Measurements from ENCODE around the gene FBXO39. TPM values are rescaled to one million over a fixed set of nuclear protein-coding genes. Genes with fewer than 3 reads are reported as not detected.

Gene FBXO39
- total RNA-seq, 4 donors from 2014 or later = 0.20 to 0.21 TPM; not detected in 2

DNA sequence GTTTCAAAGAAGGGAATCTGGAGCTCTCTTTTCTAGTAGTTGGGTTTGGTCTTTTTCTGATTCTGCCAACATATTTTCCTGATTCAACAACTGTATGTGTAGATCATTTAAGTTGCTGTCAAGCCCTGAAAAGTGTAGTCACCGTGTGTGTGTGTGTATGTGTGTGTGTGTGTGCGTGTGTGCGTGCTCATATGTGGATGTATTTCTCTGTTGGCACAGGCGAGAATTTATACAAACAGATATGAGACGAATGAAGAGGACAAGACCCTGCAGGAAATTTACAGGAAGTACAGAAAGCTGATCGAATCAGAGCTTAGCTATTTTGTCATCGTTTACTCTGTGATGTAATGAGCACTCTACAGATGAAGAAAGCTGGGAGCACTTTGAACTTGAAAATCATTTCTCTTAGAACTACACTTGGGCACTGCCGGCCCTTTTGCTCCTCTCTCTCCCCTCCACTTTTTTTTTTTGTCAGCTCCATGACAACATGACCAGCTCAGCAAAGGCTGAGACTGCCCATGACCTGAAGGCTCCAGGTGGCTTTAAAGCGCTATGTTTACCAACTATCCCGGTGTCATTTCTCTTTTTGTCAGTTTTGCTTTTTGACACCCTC lies 11.2 kb downstream of the FBXO39 start:
- 61 to 69% methylated on average over 10 of the region's 10 CpGs for WGBS, 2 donors
- DNase-seq (ENCODE audit: low spot score in 2 of 2) = no peak
- no peaks in the 10 kb centered on the region for H3K4me1 ChIP-seq
- no peak for TF ChIP-seq EP300 (IDR thresholded peaks at IDR 0.05)
- TF ChIP-seq POLR2A (IDR thresholded peaks at IDR 0.05) = no peak
- TF ChIP-seq, protein P1, sequence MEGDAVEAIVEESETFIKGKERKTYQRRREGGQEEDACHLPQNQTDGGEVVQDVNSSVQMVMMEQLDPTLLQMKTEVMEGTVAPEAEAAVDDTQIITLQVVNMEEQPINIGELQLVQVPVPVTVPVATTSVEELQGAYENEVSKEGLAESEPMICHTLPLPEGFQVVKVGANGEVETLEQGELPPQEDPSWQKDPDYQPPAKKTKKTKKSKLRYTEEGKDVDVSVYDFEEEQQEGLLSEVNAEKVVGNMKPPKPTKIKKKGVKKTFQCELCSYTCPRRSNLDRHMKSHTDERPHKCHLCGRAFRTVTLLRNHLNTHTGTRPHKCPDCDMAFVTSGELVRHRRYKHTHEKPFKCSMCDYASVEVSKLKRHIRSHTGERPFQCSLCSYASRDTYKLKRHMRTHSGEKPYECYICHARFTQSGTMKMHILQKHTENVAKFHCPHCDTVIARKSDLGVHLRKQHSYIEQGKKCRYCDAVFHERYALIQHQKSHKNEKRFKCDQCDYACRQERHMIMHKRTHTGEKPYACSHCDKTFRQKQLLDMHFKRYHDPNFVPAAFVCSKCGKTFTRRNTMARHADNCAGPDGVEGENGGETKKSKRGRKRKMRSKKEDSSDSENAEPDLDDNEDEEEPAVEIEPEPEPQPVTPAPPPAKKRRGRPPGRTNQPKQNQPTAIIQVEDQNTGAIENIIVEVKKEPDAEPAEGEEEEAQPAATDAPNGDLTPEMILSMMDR (IDR thresholded peaks at IDR 0.05) = no peak
- H3K27me3 ChIP-seq = no peaks in the 10 kb centered on the region
- H3K27ac ChIP-seq = no peak overlapping the region
- H3K9me3 ChIP-seq = peaks cover 0 to 37% (median 3%) of the 10 kb centered on the region in 4 donors
- no peak overlapping the region for H3K4me3 ChIP-seq
- no peaks in the 10 kb centered on the region for H3K36me3 ChIP-seq

DNA sequence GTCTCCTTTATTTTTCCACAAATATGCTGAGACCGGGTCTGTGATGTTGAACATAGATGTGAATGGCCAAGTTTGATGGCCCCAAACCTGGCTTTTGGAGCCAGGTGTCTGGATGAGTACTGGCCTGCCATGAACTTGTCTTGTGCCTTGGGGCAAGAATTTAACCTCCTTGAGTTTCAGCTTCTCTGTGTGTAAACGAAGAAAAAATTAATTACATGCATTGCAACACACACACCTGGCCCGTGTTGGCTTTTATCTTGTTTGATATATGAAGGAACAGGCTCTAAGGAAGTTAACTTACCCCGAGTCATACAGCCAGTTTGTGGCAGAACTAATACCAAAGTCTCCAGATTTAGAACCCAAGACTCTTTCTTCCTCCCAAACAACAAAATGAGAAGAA lies 13.1 kb downstream of the FBXO39 start:
- no peaks in the 10 kb centered on the region for H3K4me1 ChIP-seq
- H3K4me3 ChIP-seq = no peak overlapping the region
- peaks cover 0 to 23% (median 3%) of the 10 kb centered on the region in 4 donors for H3K9me3 ChIP-seq
- H3K27ac ChIP-seq = no peak overlapping the region
- no peak for TF ChIP-seq POLR2A (IDR thresholded peaks at IDR 0.05)
- no peak for DNase-seq (ENCODE audit: low spot score in 2 of 2)
- H3K36me3 ChIP-seq = no peaks in the 10 kb centered on the region
- H3K27me3 ChIP-seq = no peaks in the 10 kb centered on the region
- WGBS, 2 donors = 71 to 76% methylated on average over 4 of the region's 4 CpGs

DNA sequence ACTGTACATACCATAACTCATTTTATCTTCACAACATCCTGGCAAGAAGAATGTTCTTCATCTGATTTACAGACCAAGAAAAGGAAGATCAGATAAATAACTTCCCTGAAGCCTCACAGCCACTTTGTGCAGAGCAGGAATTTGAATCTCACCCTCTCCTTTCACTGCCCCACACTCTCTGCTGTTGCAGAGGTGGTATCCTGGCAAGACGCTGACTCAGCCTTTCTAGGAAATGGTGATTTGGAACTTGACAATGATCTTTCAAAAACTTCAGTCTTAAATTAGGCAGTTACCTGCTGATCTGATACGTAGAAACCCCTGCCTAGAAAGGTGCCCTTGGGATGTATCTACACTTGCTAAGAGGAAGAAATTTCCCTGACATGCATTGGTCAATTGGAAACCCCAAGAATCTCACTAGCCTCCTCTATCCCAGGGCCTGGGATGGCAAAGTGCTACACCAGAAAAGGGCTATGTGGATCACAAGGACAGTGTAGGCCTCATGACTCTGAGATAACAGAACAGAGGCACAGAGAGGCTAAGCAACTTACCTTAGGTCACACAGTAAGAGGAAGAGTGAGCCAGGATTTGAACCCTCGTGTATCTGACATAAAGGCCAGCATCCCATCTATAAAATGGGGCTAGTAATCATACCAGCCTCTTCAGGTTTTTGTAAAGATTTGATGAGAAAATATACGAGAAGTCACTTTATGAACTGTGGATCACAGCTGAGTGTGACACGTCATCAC lies 17.9 kb downstream of the FBXO39 start:
- no peak for DNase-seq (ENCODE audit: low spot score in 2 of 2)
- H3K36me3 ChIP-seq = no peaks in the 10 kb centered on the region
- no peaks in the 10 kb centered on the region for H3K9me3 ChIP-seq
- no peak overlapping the region for H3K4me3 ChIP-seq
- 74 to 77% methylated on average over 5 of the region's 5 CpGs for WGBS, 2 donors
- no peaks in the 10 kb centered on the region for H3K27me3 ChIP-seq
- H3K27ac ChIP-seq = no peak overlapping the region
- no peak for TF ChIP-seq POLR2A (IDR thresholded peaks at IDR 0.05)
- TF ChIP-seq EP300 (IDR thresholded peaks at IDR 0.05) = no peak
- TF ChIP-seq, protein P1 (IDR thresholded peaks at IDR 0.05) = no peak
- no peaks in the 10 kb centered on the region for H3K4me1 ChIP-seq

DNA sequence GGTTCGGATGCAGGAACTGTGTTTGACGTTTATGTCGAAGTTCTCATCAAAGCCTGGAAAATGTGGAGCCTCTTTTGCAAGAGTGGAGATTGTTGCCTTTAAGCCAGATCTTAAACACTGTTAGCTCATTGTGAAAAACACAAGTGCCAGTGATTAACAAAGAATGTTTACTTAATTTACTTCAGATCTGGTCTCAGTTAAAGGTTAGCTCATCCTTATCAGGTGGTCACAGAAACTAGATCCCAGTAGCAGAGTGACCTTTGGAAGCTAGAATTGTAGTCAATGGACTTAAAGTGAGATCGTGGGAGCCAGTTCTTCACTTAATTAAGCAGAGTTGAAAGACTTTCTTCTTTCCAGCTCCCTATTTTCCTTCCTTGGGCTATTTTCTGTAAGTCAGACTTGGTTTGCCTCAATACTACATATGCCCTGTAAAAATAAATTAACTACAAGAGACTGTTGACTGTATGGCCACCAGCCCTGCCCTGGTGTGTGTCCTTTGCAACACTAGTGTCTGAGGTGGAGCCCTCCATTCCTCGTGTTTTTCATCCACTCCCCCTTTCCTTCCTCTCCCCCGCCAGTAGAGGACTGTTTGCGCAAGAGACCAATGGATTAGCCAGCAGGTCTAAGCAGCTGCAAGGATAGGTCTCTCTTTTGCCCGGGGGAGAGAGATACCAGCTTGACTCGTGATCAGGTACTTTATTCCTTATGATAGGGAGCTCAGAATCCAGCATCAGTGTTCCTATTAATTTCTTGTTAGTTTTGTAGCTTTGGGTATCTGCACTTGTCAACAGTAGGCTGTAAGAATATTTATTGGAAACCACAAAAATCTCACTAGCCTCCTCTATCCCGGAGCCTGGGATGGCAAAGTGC lies 20.2 kb downstream of the FBXO39 start:
- TF ChIP-seq EP300 (IDR thresholded peaks at IDR 0.05) = no peak
- Histone ChIP-seq H3K4me1 (no peaks in the 10 kb centered on the region), H3K27ac (no peak overlapping the region), H3K36me3 (no peaks in the 10 kb centered on the region), H3K9me3 (no peaks in the 10 kb centered on the region), H3K27me3 (no peaks in the 10 kb centered on the region), H3K4me3 (no peak overlapping the region)
- WGBS, 2 donors = 61 to 68% methylated on average over 10 of the region's 10 CpGs
- DNase-seq (ENCODE audit: low spot score in 2 of 2) = no peak

DNA sequence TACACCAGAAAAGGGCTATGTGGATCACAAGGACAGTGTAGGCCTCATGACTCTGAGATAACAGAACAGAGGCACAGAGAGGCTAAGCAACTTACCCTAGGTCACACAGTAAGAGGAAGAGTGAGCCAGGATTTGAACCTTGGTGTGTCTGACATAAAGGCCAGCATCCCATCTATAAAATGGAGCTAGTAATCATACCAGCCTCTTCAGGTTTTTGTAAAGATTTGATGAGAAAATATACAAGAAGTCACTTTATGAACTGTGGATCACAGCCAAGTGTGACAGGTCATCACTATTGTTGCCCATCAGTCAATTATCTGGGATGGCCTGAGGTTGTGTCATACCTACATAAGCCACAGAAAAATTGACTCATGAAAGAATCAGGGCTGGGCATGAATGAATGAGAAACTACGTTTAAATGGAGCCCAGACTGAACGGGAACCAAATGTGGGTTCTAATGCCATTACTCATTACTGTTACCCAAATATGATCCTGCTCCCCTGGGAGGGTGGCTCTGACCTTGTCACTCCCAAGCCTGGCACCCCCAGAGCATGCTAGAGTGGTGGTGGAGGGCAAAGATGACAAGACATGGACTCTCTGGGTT lies 21.0 kb downstream of the FBXO39 start:
- Histone ChIP-seq H3K4me3 (no peak overlapping the region), H3K36me3 (no peaks in the 10 kb centered on the region), H3K4me1 (no peaks in the 10 kb centered on the region), H3K27ac (no peak overlapping the region), H3K9me3 (no peaks in the 10 kb centered on the region), H3K27me3 (no peaks in the 10 kb centered on the region)
- no peak for DNase-seq (ENCODE audit: low spot score in 2 of 2)
- 84 to 88% methylated on average over 2 of the region's 2 CpGs for WGBS, 2 donors
- TF ChIP-seq, protein P1 (IDR thresholded peaks at IDR 0.05) = no peak
- TF ChIP-seq POLR2A (IDR thresholded peaks at IDR 0.05) (no peak), EP300 (IDR thresholded peaks at IDR 0.05) (no peak)

Measured in tibial nerve (tissue), 4 donors.